A549 (cell line): ENCODE measurements around the gene KCNIP4. TPM values are rescaled to one million over a fixed set of nuclear protein-coding genes. Genes with fewer than 3 reads are reported as not detected.

ENCODE experiments used
- ATAC-seq, 2 experiments: fragments of 200-7000 bp in 1 of 2; fragments of >200 bp in 1 of 2; cut with Nextera tagmentation in 1 of 2; cut with Tn5 transposase in 1 of 2; 3 replicates each; pipeline versions ENCODE4 v1.8.0 to v1.9.1; 2018 to 2020; ENCODE audit warnings: mild to moderate bottlenecking in 1 of 2, moderate library complexity in 1 of 2
- CTCF ChIA-PET: fragments of 300-600 bp; sonication (Branson Sonifier 250); formaldehyde crosslinking; extraction: SDS; loops from one replicate; lab custom pipeline; 2021; ENCODE audit warnings: antibody characterized with exemption, inconsistent platforms; lab: Yijun Ruan, JAX
- POLR2A ChIA-PET: fragments of 350-600 bp; formaldehyde crosslinking; extraction: SDS; loops from one replicate; lab custom pipeline; 2021; ENCODE audit warnings: antibody characterized with exemption, inconsistent platforms; lab: Yijun Ruan, JAX
- DNase-seq, 2 experiments: peaks; one replicate each; pipeline versions ENCODE4 v3.0.0 to v3.0.0-alpha.2; 2011 to 2016; ENCODE audit warnings: low read depth in 1 of 2, low spot score in 1 of 2
- FAIRE-seq: peaks from 2 replicates; lab custom pipeline; 2011; peaks lifted over from hg19 to GRCh38; lab: Jason Lieb, UNC
- H3K27ac ChIP-seq, 2 experiments: fragments of >200 bp; sonication (Bioruptor Twin); formaldehyde crosslinking; 3 replicates each; pipeline ENCODE4 v1.5.1; 2016 to 2017
- H3K4me1 ChIP-seq: fragments of >200 bp; sonication (Bioruptor Twin); formaldehyde crosslinking; 3 replicates; pipeline ENCODE4 v1.6.1; 2016
- H3K4me2 ChIP-seq: fragments of >200 bp; sonication (Bioruptor Twin); formaldehyde crosslinking; 3 replicates; pipeline ENCODE4 v1.6.1; 2016
- H3K4me3 ChIP-seq: fragments of >200 bp; sonication (Bioruptor Twin); formaldehyde crosslinking; 3 replicates; pipeline ENCODE4 v1.5.1; 2016
- H3K9me3 ChIP-seq: fragments of >200 bp; sonication (Bioruptor Twin); formaldehyde crosslinking; 3 replicates; pipeline ENCODE4 v1.6.1; 2016
- CHD2 ChIP-seq: fragments of 150-350 bp; IDR thresholded peaks from 2 replicates; pipeline ENCODE4 v1.6.1; 2014; ENCODE audit warnings: low read length; ENCODE audit not compliant: partially characterized antibody
- EHF ChIP-seq: fragments of 250-450 bp; sonication (Bioruptor Pico); IDR thresholded peaks from 2 replicates; pipeline ENCODE4 v1.5.0; 2020; ENCODE audit warnings: mild to moderate bottlenecking
- EHMT2 ChIP-seq: fragments of 200-600 bp; sonication (generic); IDR thresholded peaks from 2 replicates; pipeline ENCODE4 v1.6.1; 2016; ENCODE audit warnings: antibody characterized with exemption, low read depth, mild to moderate bottlenecking, moderate library complexity
- EP300 ChIP-seq, 2 experiments: fragments of >200 bp; sonication (Bioruptor Twin); formaldehyde crosslinking; IDR thresholded peaks; 2 replicates in 1 of 2; 3 replicates in 1 of 2; pipeline ENCODE4 v1.6.1; 2016 to 2017
- FOSB ChIP-seq: fragments of 250-450 bp; sonication (Bioruptor Pico); IDR thresholded peaks from 2 replicates; pipeline ENCODE4 v1.5.0; 2020; ENCODE audit warnings: mild to moderate bottlenecking, moderate library complexity
- FOSL2 ChIP-seq, 2 experiments: fragments of 450-650 bp in 1 of 2; fragments of >200 bp in 1 of 2; sonication (Bioruptor Twin) in 1 of 2; formaldehyde crosslinking; IDR thresholded peaks; 2 replicates each; pipeline versions ENCODE4 v1.5.0 to v1.6.1; 2016 to 2020; ENCODE audit warnings: mild to moderate bottlenecking in 1 of 2, moderate library complexity in 1 of 2
- GATA3 ChIP-seq: IDR thresholded peaks from 2 replicates; pipeline ENCODE4 v1.6.1; 2012; ENCODE audit warnings: borderline replicate concordance
- HEYL ChIP-seq: fragments of 250-450 bp; sonication (Bioruptor Pico); IDR thresholded peaks from 2 replicates; pipeline ENCODE4 v1.8.0; 2021; ENCODE audit warnings: mild to moderate bottlenecking, moderate library complexity
- HOXB13 ChIP-seq: fragments of 250-450 bp; sonication (Bioruptor Pico); IDR thresholded peaks from 2 replicates; pipeline ENCODE4 v1.5.0; 2020; ENCODE audit warnings: low read depth, mild to moderate bottlenecking, moderate library complexity
- HOXB5 ChIP-seq: fragments of 250-450 bp; sonication (Bioruptor Pico); IDR thresholded peaks from 2 replicates; pipeline ENCODE4 v1.5.0; 2020; ENCODE audit warnings: mild to moderate bottlenecking, moderate library complexity
- JUN ChIP-seq, 2 experiments: fragments of >200 bp; sonication (Bioruptor Twin); formaldehyde crosslinking; IDR thresholded peaks; 2 replicates in 1 of 2; 3 replicates in 1 of 2; pipeline ENCODE4 v1.6.1; 2016 to 2017
- MAFK ChIP-seq: fragments of 450-650 bp; IDR thresholded peaks from 2 replicates; pipeline ENCODE4 v1.6.1; 2014; ENCODE audit not compliant: partially characterized antibody
- MYC ChIP-seq: IDR thresholded peaks from 2 replicates; pipeline ENCODE4 v1.6.1; 2012; ENCODE audit warnings: mild to moderate bottlenecking, inconsistent platforms, low read length, improper control_type of control experiment, borderline replicate concordance
- NFE2L2 ChIP-seq: fragments of 150-350 bp; conservative IDR thresholded peaks from 2 replicates; pipeline ENCODE4 v1.6.1; 2014; ENCODE audit warnings: low read length
- NR3C1 ChIP-seq: fragments of >200 bp; sonication (Bioruptor Twin); formaldehyde crosslinking; IDR thresholded peaks from 3 replicates; pipeline ENCODE4 v1.6.1; 2017
- PHF8 ChIP-seq: fragments of 200-600 bp; sonication (generic); IDR thresholded peaks from 2 replicates; pipeline ENCODE4 v1.6.1; 2016; ENCODE audit warnings: low read depth, mild to moderate bottlenecking, antibody characterized with exemption, moderate library complexity, borderline replicate concordance
- POLR2A ChIP-seq: IDR thresholded peaks from 2 replicates; pipeline ENCODE4 v1.6.1; 2012; ENCODE audit warnings: mild to moderate bottlenecking, low read length
- POLR2AphosphoS2 ChIP-seq: conservative IDR thresholded peaks from 2 replicates; pipeline ENCODE4 v1.6.1; 2012; ENCODE audit warnings: low read length, improper control_type of control experiment, inconsistent platforms
- RARB ChIP-seq: fragments of 250-450 bp; sonication (Bioruptor Pico); IDR thresholded peaks from 2 replicates; pipeline ENCODE4 v1.8.0; 2021; ENCODE audit warnings: mild to moderate bottlenecking, moderate library complexity
- RFX5 ChIP-seq: fragments of 450-650 bp; IDR thresholded peaks from 2 replicates; pipeline ENCODE4 v1.7.1; 2014; ENCODE audit warnings: antibody characterized with exemption, mild to moderate bottlenecking, moderate library complexity
- SMC3 ChIP-seq: fragments of >200 bp; sonication (Bioruptor Twin); formaldehyde crosslinking; IDR thresholded peaks from 3 replicates; pipeline ENCODE4 v1.6.1; 2018; ENCODE audit warnings: inconsistent platforms
- TFCP2L1 ChIP-seq: fragments of 250-450 bp; sonication (Bioruptor Pico); IDR thresholded peaks from 2 replicates; pipeline ENCODE4 v1.5.0; 2021; ENCODE audit warnings: mild to moderate bottlenecking
- TP53 ChIP-seq: fragments of 250-450 bp; sonication (Bioruptor Pico); IDR thresholded peaks from 2 replicates; pipeline ENCODE4 v1.5.0; 2021; ENCODE audit warnings: mild to moderate bottlenecking, moderate library complexity
- ZFP36 ChIP-seq: fragments of 450-650 bp; IDR thresholded peaks from 2 replicates; pipeline ENCODE4 v1.6.1; 2014; ENCODE audit warnings: borderline replicate concordance; ENCODE audit not compliant: partially characterized antibody
- WGBS: methylation state at CpG from one replicate; pipeline ENCODE4 v1.1.6; 2017; ENCODE audit errors: missing lambda C conversion rate; 5-methylcytosine and 5-hydroxymethylcytosine counted together
- polyA plus RNA-seq, 4 experiments: library from polyadenylated mRNA; depleted of rRNA in 3 of 4; stranded (reverse); fragments of >200 nt; fragmentation: RNase III in 1 of 4; extraction: RNeasy Plus Mini Kit Qiagen cat#74134 plus additional on column Dnase treatment in 1 of 4; gene quantifications; 2 replicates in 3 of 4; 3 replicates in 1 of 4; pipeline ENCODE4 v1.2.3, GENCODE V29; 2011 to 2017
- TF ChIP-seq, protein P1 (sequence below): fragments of >200 bp; sonication (Bioruptor Twin); formaldehyde crosslinking; IDR thresholded peaks from 3 replicates; pipeline ENCODE4 v1.6.1; 2016
- TF ChIP-seq, protein P2 (sequence below): fragments of 150-350 bp; IDR thresholded peaks from 2 replicates; pipeline ENCODE4 v1.6.1; 2014; ENCODE audit warnings: low read depth, mild to moderate bottlenecking, low read length
- TF ChIP-seq, protein P3 (sequence below): IDR thresholded peaks from 2 replicates; pipeline ENCODE4 v1.6.1; 2012; ENCODE audit warnings: low read depth, borderline replicate concordance
- TF ChIP-seq, protein P4 (sequence below): fragments of 450-650 bp; IDR thresholded peaks from 2 replicates; pipeline ENCODE4 v1.6.1; 2014; ENCODE audit warnings: antibody characterized with exemption

Gene KCNIP4
- polyA plus RNA-seq, 2 of the 4 experiments (the other 2 are of a cell fraction), result not detected

DNA sequence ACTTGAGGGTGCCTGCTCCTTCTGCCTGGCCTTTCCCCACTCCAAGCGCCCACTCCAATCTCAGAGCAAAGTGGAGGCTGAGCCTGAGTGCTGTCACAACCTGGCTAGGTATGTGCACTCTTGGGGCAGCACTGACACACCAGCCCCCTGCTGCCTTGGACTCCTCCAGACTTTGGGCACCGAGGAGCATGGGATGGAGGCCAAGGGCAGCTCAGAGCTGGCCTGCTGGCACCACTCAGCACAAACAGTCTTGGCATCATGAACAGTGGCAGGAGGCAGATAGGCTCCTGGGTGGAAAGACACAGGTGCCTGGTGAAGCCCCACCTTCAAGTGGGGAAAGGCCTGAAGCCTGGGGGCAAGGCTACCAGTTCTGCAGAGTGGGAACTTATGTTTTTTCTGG, 91.8 kb downstream of the KCNIP4 start:
- CTCF ChIA-PET, result interaction anchor here (0.5 kb wide), 1 partner anchor 1464 kb away, joined by 5 read pairs; no protein-coding TSS in a partner anchor
- FAIRE-seq (no peak), DNase-seq (no peak)
- Histone ChIP-seq H3K4me3 (no peak overlapping the region), H3K4me1 (no peaks in the 10 kb centered on the region)
- POLR2A ChIA-PET, result no interaction called here
- TF ChIP-seq FOSL2 (IDR thresholded peaks at IDR 0.05) (no peak), FOSL2 (CRISPR knock-in tag; IDR thresholded peaks at IDR 0.05) (no peak)
- TF ChIP-seq, all 56 proteins: peak for 0
- no peaks in the 10 kb centered on the region for H3K9me3 ChIP-seq
- no peak for ATAC-seq
- no CpG with 5 or more reads among the region's 2 CpGs for WGBS
- H3K27ac ChIP-seq, result no peak overlapping the region
- no peak overlapping the region for H3K4me2 ChIP-seq

DNA sequence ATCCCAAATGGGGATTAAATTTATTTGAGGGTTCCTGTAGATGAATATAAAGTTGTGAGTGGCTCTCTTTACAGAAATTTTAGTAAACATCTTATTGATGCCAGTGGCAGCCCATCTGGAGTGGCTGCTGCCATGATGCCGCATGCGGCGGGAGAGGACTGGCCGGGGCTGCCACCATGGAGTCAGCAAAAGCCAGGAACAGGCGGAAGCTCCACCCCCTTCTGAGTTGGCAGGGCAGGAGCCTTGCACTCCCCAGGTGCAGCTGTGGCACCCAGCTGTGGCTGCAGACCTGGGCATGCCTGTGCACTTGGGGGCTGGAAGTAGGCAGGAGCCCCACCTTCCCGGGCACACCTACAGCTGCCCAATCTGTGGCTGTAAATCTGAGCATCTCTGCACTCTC, 92.3 kb downstream of the KCNIP4 start:
- no peak overlapping the region for H3K27ac ChIP-seq
- WGBS, result 4% methylated on average over 5 of the region's 6 CpGs
- no peak for TF ChIP-seq HEYL (CRISPR knock-in tag)
- TF ChIP-seq RFX5, result no peak
- no peak for TF ChIP-seq GATA3
- no peak for TF ChIP-seq TP53 (CRISPR knock-in tag)
- TF ChIP-seq NFE2L2, result no peak
- no peak for TF ChIP-seq POLR2AphosphoS2
- TF ChIP-seq, protein P1, sequence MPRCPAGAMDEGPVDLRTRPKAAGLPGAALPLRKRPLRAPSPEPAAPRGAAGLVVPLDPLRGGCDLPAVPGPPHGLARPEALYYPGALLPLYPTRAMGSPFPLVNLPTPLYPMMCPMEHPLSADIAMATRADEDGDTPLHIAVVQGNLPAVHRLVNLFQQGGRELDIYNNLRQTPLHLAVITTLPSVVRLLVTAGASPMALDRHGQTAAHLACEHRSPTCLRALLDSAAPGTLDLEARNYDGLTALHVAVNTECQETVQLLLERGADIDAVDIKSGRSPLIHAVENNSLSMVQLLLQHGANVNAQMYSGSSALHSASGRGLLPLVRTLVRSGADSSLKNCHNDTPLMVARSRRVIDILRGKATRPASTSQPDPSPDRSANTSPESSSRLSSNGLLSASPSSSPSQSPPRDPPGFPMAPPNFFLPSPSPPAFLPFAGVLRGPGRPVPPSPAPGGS, result no peak
- no peak for TF ChIP-seq JUN (IDR thresholded peaks at IDR 0.05)
- no peak for TF ChIP-seq ZFP36
- TF ChIP-seq EP300 (IDR thresholded peaks at IDR 0.05), result no peak
- TF ChIP-seq POLR2A, result no peak
- no peak for TF ChIP-seq HOXB5
- no peaks in the 10 kb centered on the region for H3K9me3 ChIP-seq
- no peak for ATAC-seq
- no peak overlapping the region for H3K4me3 ChIP-seq
- CTCF ChIA-PET, result no interaction called here
- FAIRE-seq, result no peak
- no peaks in the 10 kb centered on the region for H3K4me1 ChIP-seq
- no peak overlapping the region for H3K4me2 ChIP-seq
- DNase-seq, result no peak
- POLR2A ChIA-PET, result no interaction called here

DNA sequence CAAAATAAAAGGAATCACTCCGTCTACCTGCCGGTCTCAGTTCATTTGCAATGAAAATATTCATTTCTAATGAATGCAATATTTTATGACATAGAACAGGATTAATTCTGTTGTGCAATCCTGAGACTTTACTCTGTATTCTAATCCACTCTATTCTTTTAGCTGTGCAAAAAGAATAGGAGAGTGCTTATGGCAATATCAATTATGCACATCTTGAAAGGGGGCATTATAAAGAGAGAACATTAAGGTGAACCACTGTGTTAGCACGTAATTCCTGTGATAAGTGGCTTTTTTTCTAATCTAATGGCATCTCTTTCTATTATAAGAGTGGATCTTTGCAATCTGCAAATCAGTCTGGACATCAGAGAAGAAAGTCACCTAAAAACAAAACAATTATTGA, 99.5 kb downstream of the KCNIP4 start:
- H3K4me2 ChIP-seq, result no peak overlapping the region
- no peak overlapping the region for H3K4me3 ChIP-seq
- no peaks in the 10 kb centered on the region for H3K9me3 ChIP-seq
- CTCF ChIA-PET, result no interaction called here
- no peak overlapping the region for H3K27ac ChIP-seq
- no peak for TF ChIP-seq POLR2A
- TF ChIP-seq, protein P2, sequence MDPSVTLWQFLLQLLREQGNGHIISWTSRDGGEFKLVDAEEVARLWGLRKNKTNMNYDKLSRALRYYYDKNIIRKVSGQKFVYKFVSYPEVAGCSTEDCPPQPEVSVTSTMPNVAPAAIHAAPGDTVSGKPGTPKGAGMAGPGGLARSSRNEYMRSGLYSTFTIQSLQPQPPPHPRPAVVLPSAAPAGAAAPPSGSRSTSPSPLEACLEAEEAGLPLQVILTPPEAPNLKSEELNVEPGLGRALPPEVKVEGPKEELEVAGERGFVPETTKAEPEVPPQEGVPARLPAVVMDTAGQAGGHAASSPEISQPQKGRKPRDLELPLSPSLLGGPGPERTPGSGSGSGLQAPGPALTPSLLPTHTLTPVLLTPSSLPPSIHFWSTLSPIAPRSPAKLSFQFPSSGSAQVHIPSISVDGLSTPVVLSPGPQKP, result no peak
- TF ChIP-seq HOXB13 (CRISPR knock-in tag), result no peak
- TF ChIP-seq POLR2AphosphoS2, result no peak
- TF ChIP-seq, protein P3, sequence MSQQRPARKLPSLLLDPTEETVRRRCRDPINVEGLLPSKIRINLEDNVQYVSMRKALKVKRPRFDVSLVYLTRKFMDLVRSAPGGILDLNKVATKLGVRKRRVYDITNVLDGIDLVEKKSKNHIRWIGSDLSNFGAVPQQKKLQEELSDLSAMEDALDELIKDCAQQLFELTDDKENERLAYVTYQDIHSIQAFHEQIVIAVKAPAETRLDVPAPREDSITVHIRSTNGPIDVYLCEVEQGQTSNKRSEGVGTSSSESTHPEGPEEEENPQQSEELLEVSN, result no peak
- POLR2A ChIA-PET, result no interaction called here
- DNase-seq, result no peak
- H3K4me1 ChIP-seq, result no peaks in the 10 kb centered on the region
- 56% methylated on average over 3 of the region's 3 CpGs for WGBS
- FAIRE-seq, result no peak
- no peak for ATAC-seq

DNA sequence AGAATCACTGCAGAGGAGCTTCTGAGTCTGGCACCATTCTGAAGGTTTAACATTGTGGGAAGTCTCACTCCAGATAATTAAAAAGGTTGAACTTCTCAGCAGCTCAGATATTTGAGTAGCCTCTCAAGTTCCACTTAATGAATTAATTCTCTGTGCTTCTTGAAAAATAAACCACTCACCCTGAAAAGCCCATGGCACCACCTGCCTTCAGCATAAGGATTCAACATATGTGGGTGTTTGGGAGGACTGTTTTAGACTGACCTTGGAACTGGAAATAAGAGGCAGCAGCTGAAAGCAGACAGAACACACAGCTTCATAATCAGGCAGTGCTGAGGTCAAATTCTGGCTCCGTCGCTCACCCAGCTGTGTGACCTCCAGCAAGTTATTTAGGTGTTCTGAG, 100.6 kb downstream of the KCNIP4 start:
- no peak for ATAC-seq
- no peak for FAIRE-seq

More for the DNA sequence above, 100.6 kb downstream of the KCNIP4 start:
- no peaks in the 10 kb centered on the region for H3K4me1 ChIP-seq
- DNase-seq, result no peak
- no peak overlapping the region for H3K4me2 ChIP-seq
- no peak overlapping the region for H3K4me3 ChIP-seq
- ChIA-PET POLR2A (no interaction called here), CTCF (no interaction called here)
- no peak overlapping the region for H3K27ac ChIP-seq
- H3K9me3 ChIP-seq, result no peaks in the 10 kb centered on the region
- WGBS, result 30% methylated on average over 2 of the region's 2 CpGs
- TF ChIP-seq, protein P4, sequence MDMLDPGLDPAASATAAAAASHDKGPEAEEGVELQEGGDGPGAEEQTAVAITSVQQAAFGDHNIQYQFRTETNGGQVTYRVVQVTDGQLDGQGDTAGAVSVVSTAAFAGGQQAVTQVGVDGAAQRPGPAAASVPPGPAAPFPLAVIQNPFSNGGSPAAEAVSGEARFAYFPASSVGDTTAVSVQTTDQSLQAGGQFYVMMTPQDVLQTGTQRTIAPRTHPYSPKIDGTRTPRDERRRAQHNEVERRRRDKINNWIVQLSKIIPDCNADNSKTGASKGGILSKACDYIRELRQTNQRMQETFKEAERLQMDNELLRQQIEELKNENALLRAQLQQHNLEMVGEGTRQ, result no peak
- TF ChIP-seq FOSL2 (IDR thresholded peaks at IDR 0.05) (no peak), FOSL2 (CRISPR knock-in tag; IDR thresholded peaks at IDR 0.05) (no peak), PHF8 (no peak), RARB (no peak), TFCP2L1 (CRISPR knock-in tag) (no peak), EHMT2 (no peak), CHD2 (no peak), GATA3 (no peak), FOSB (CRISPR knock-in tag) (no peak), SMC3 (no peak), NFE2L2 (no peak), MAFK (no peak), EHF (CRISPR knock-in tag) (no peak), NR3C1 (no peak), MYC (no peak), TP53 (CRISPR knock-in tag) (no peak), EP300 (IDR thresholded peaks at IDR 0.05) (no peak)
